H54 (cell line): ENCODE results near the gene C11orf71.

Experiments
- DNase-seq: peaks from one replicate; pipeline ENCODE4 v3.0.0; 2011; ENCODE audit warnings: low spot score, mixed read lengths; ENCODE audit not compliant: insufficient read length
- FAIRE-seq: peaks from 3 replicates; lab custom pipeline; 2011; peaks lifted over from hg19 to GRCh38; lab: Jason Lieb, UNC
- POLR2A ChIP-seq: IDR thresholded peaks from 2 replicates; pipeline ENCODE4 v1.6.1; 2011; ENCODE audit warnings: low read depth, mild to moderate bottlenecking, low read length

Gene C11orf71

GRCh38 chr11:114362326-114362725, 38.0 kb downstream of the C11orf71 start:
- DNase-seq (no peak), FAIRE-seq (no peak)

GRCh38 chr11:114359342-114359741, 41.0 kb downstream of the C11orf71 start:
- FAIRE-seq, result no peak
- no peak for TF ChIP-seq POLR2A

More at GRCh38 chr11:114362326-114362725, 38.0 kb downstream of the C11orf71 start:
- TF ChIP-seq POLR2A, result no peak

GRCh38 chr11:114358716-114359115, 41.6 kb downstream of the C11orf71 start:
- FAIRE-seq, result peak; percentile 80
- TF ChIP-seq POLR2A, result no peak
- DNase-seq, result no peak

More at GRCh38 chr11:114359342-114359741, 41.0 kb downstream of the C11orf71 start:
- no peak for DNase-seq

GRCh38 chr11:114354076-114354475, 46.2 kb downstream of the C11orf71 start:
- no peak for TF ChIP-seq POLR2A
- peak; percentile 11 for DNase-seq
- peak; percentile 76 for FAIRE-seq

GRCh38 chr11:114353443-114353842, 46.9 kb downstream of the C11orf71 start:
- FAIRE-seq (no peak), DNase-seq (no peak)
- TF ChIP-seq POLR2A, result no peak

GRCh38 chr11:114350022-114350421, 50.3 kb downstream of the C11orf71 start:
- FAIRE-seq (no peak), DNase-seq (no peak)
- TF ChIP-seq POLR2A, result no peak
